Progenitor cell of endocrine pancreas (in vitro differentiated cells): ENCODE results near the gene PLA2R1. TPM values are rescaled to one million over a fixed set of nuclear protein-coding genes. Genes with fewer than 3 reads are reported as not detected.

Experiments used
- DNase-seq: peaks from one replicate; pipeline ENCODE4 v3.0.0; 2021; ENCODE audit warnings: low spot score; ENCODE audit not compliant: unreplicated experiment
- H3K27ac Mint-ChIP-seq: 2 replicates; pipeline ENCODE4 v1.8.0; 2021; ENCODE audit warnings: mild to moderate bottlenecking, moderate library complexity, mixed read lengths
- H3K27me3 Mint-ChIP-seq: 2 replicates; pipeline ENCODE4 v1.8.0; 2021; ENCODE audit warnings: mixed read lengths
- H3K36me3 Mint-ChIP-seq: 2 replicates; pipeline ENCODE4 v1.8.0; 2022; ENCODE audit warnings: mixed read lengths; ENCODE audit not compliant: insufficient read depth
- H3K4me1 Mint-ChIP-seq: 2 replicates; pipeline ENCODE4 v1.8.0; 2021; ENCODE audit warnings: low read depth, mixed read lengths
- H3K4me3 Mint-ChIP-seq: 2 replicates; pipeline ENCODE4 v1.8.0; 2021; ENCODE audit warnings: low read depth, mild to moderate bottlenecking, moderate library complexity, mixed read lengths
- H3K9me3 Mint-ChIP-seq: 2 replicates; pipeline ENCODE4 v1.8.0; 2021; ENCODE audit warnings: low read depth, mixed read lengths
- total RNA-seq: library from RNA; stranded (reverse); gene quantifications from 2 replicates; pipeline ENCODE4 v1.2.1, GENCODE V29; 2021
- TF ChIP-seq, protein P1 (sequence below): fragments of 200-600 bp; sonication (generic); IDR thresholded peaks from one replicate; pipeline ENCODE4 v1.5.0; 2021; ENCODE audit warnings: antibody characterized with exemption, mild to moderate bottlenecking; ENCODE audit not compliant: unreplicated experiment

PLA2R1 gene
- total RNA-seq, 1 donor from 2014 or later: 1.3 TPM

DNA sequence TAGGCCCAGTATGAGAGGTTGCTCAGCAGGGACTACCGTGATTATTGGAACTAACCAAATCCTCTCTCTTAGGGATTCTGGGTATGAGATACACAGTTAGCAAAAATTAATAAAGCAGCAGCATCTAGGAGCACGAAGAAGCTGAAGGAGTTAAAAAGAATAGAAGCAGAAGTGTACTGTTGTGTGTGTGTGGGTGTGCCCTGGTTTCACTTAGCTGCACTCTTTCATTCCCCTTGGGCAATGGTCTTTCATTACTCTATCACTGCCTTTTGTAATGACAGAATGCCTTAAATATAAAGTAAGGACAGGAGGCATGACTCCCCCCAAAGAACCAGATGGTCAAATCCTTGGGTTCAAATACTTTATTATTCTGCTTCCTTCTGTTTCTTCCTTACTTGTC lies 148.5 kb downstream of the PLA2R1 start:
- Mint-ChIP-seq H3K9me3 (no peaks in the 10 kb centered on the region), H3K36me3 (no peaks in the 10 kb centered on the region), H3K27me3 (peaks cover 14% of the 10 kb centered on the region), H3K4me3 (no peak overlapping the region), H3K4me1 (peaks cover 4% of the 10 kb centered on the region), H3K27ac (no peak overlapping the region)
- DNase-seq: no peak
- TF ChIP-seq, protein P1, sequence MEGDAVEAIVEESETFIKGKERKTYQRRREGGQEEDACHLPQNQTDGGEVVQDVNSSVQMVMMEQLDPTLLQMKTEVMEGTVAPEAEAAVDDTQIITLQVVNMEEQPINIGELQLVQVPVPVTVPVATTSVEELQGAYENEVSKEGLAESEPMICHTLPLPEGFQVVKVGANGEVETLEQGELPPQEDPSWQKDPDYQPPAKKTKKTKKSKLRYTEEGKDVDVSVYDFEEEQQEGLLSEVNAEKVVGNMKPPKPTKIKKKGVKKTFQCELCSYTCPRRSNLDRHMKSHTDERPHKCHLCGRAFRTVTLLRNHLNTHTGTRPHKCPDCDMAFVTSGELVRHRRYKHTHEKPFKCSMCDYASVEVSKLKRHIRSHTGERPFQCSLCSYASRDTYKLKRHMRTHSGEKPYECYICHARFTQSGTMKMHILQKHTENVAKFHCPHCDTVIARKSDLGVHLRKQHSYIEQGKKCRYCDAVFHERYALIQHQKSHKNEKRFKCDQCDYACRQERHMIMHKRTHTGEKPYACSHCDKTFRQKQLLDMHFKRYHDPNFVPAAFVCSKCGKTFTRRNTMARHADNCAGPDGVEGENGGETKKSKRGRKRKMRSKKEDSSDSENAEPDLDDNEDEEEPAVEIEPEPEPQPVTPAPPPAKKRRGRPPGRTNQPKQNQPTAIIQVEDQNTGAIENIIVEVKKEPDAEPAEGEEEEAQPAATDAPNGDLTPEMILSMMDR: no peak

DNA sequence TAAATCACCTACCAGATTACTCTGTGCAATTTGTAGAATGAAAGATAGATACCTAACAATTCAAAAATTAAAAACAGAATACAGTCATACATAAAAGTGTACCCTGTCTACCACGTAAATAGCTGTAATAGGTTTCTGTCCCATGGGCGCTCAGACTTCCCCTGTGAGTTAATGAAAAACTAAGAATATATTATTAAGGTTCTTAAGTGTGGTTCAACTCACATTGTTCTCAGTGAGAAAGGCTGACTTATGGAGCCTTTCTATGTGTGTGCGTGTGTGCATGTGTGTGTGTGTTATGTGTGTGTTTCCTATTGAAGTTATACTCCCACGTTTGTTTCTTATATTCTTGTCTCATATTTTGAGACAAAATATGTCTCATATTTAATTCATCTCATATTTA lies 149.8 kb downstream of the PLA2R1 start:
- no peaks in the 10 kb centered on the region for H3K36me3 Mint-ChIP-seq
- H3K27me3 Mint-ChIP-seq: peaks cover 15% of the 10 kb centered on the region
- H3K4me1 Mint-ChIP-seq: peaks cover 4% of the 10 kb centered on the region
- no peak overlapping the region for H3K4me3 Mint-ChIP-seq
- H3K27ac Mint-ChIP-seq: no peak overlapping the region
- DNase-seq: no peak
- TF ChIP-seq, protein P1: no peak
- no peaks in the 10 kb centered on the region for H3K9me3 Mint-ChIP-seq

DNA sequence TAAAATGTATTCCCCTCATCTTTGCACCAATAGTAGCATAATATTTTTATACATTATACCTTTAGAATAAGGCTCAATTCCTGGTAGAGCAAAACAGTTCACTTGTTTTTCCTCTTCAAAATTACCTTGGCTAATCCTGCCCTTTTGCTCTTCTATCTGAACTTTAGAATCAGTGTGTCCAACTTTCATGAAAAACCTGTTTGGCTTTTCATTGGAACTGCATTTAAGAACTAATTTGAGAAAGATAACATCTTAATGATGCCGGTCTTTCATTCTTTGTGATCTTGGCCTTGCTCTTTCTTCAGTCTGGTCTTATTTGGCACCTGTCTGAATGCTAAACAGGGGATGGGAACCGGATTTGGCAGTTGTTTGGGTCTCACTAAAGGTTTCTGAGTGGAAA lies 151.5 kb downstream of the PLA2R1 start:
- Mint-ChIP-seq H3K27me3 (peaks cover 23% of the 10 kb centered on the region), H3K36me3 (no peaks in the 10 kb centered on the region), H3K4me1 (peaks cover 4% of the 10 kb centered on the region), H3K4me3 (no peak overlapping the region), H3K9me3 (no peaks in the 10 kb centered on the region), H3K27ac (no peak overlapping the region)
- no peak for DNase-seq
- TF ChIP-seq, protein P1: no peak

DNA sequence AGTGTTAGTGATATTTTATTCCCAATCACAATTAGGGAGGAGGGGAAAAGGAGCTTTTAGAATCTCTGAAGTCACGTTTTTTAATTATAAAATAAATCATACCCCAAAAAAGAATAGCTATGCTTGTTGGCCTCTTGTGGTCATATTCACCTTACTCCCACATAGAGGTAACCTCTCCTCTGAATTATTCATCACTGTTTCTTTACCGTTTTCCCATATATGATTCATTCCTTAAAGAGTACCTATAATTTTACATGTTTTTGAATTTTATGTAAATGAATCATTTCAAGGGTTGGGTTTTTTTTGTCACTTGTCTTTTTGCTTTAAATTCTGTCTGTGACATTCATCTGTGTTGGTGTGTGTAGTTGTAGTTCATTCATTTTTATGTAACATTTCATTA lies 153.8 kb downstream of the PLA2R1 start:
- Mint-ChIP-seq H3K27ac (no peak overlapping the region), H3K9me3 (no peaks in the 10 kb centered on the region), H3K4me1 (peaks cover 5% of the 10 kb centered on the region), H3K27me3 (peaks cover 41% of the 10 kb centered on the region), H3K4me3 (no peak overlapping the region), H3K36me3 (no peaks in the 10 kb centered on the region)
- no peak for DNase-seq
- TF ChIP-seq, protein P1: no peak

DNA sequence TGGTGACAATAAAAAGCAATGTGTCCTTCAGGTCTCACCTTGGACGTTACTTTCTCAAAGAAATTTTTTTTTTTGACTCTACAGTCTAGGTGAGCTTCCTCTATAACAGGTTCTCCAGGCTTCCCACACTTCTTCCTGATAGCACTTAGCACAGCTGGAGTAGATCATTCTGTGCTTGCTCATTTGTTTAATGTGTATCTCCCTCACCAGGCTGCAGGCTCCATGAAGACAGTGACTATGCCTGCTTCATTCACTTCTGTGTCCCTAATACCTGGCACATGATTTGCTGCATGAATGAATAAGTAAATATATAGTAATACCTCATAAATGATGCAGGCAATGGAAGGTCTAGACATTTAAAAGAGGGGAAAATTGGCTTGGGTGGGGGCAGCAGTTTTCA lies 154.5 kb downstream of the PLA2R1 start:
- no peak overlapping the region for H3K27ac Mint-ChIP-seq
- peaks cover 5% of the 10 kb centered on the region for H3K4me1 Mint-ChIP-seq
- H3K27me3 Mint-ChIP-seq: peaks cover 48% of the 10 kb centered on the region
- DNase-seq: no peak
- TF ChIP-seq, protein P1: no peak
- H3K36me3 Mint-ChIP-seq: no peaks in the 10 kb centered on the region
- no peaks in the 10 kb centered on the region for H3K9me3 Mint-ChIP-seq
- no peak overlapping the region for H3K4me3 Mint-ChIP-seq
